Hematopoietic multipotent progenitor cell (in vitro differentiated cells): ENCODE results near the gene RIPK3. TPM values are rescaled to one million over a fixed set of nuclear protein-coding genes. Genes with fewer than 3 reads are reported as not detected.

Experiments
- DNase-seq, 3 donors: peaks; one replicate each; pipeline ENCODE4 v3.0.0-alpha.2; 2011 to 2015; ENCODE audit warnings: low read depth in 2 of 3, low spot score in 2 of 3
- total RNA-seq: library from RNA; depleted of rRNA; stranded (reverse); fragments of >200 nt; gene quantifications from one replicate; pipeline ENCODE4 v1.2.3, GENCODE V29; 2012

RIPK3 gene
- total RNA-seq, 1 donor: 20.2 TPM

- no peak for DNase-seq
These were observed 31.3 kb downstream of the RIPK3 start for GRCh38 chr14:24308342-24309124.

- DNase-seq: peak in 2 of 3 donors; percentile 57 to 74
These were observed 32.0 kb downstream of the RIPK3 start, which contains the start of gene CIDEB for GRCh38 chr14:24307575-24308341. Gene CIDEB (minus strand): TSS chr14:24307977. CDS start chr14:24307858, 119 bp downstream.

GRCh38 chr14:24307156-24307574, 32.6 kb downstream of the RIPK3 start:
- DNase-seq: no peak

GRCh38 chr14:24304019-24304387, 35.8 kb downstream of the RIPK3 start:
- DNase-seq: no peak

- DNase-seq: no peak
These were observed 39.3 kb downstream of the RIPK3 start for GRCh38 chr14:24300326-24300980.

- DNase-seq: peak; percentile 89 to 91 (median 90)
These were observed 40.3 kb downstream of the RIPK3 start, which contains the start of the genes DHRS1 and NOP9 for GRCh38 chr14:24299255-24300191. Gene DHRS1 (minus strand): TSS chr14:24299780. CDS start chr14:24299106, 674 bp downstream. Gene NOP9 (plus strand): TSS chr14:24299850. CDS start chr14:24299955, 105 bp downstream.

- DNase-seq: peak in 1 of 3 donors; percentile 28
These were observed 40.9 kb downstream of the RIPK3 start for GRCh38 chr14:24298892-24299254.

- no peak for DNase-seq
These were observed 42.4 kb downstream of the RIPK3 start for GRCh38 chr14:24297190-24297964.

GRCh38 chr14:24296341-24297157, 43.2 kb downstream of the RIPK3 start:
- DNase-seq: peak in 2 of 3 donors; percentile 86 to 91

- no peak for DNase-seq
These were observed 46.3 kb downstream of the RIPK3 start for GRCh38 chr14:24293525-24293924.

- no peak for DNase-seq
These were observed 47.5 kb downstream of the RIPK3 start for GRCh38 chr14:24292118-24292807.

- no peak for DNase-seq
These were observed 48.2 kb downstream of the RIPK3 start for GRCh38 chr14:24291446-24292117.

- DNase-seq: no peak
These were observed 49.0 kb downstream of the RIPK3 start for GRCh38 chr14:24290746-24291145.

GRCh38 chr14:24289649-24290280, 50.0 kb downstream of the RIPK3 start:
- DNase-seq: no peak

GRCh38 chr14:24286996-24287395, 52.8 kb downstream of the RIPK3 start:
- no peak for DNase-seq
